ENCODE results near the gene NPC2. TPM values are rescaled to one million over a fixed set of nuclear protein-coding genes. Genes with fewer than 3 reads are reported as not detected.
"Not testable (repeated sequence)": the region's sequence is repeated elsewhere in the genome, so short reads cannot be mapped to it uniquely, and the experiment has no call there.

Gene NPC2
- polyA plus RNA-seq, 6 donors from 2014 or later: 174 to 259 (median 195) TPM

GRCh38 chr14:74465335-74465734 lies 27.8 kb downstream of the NPC2 start:
- H3K4me3 Mint-ChIP-seq: no peak overlapping the region
- no peak overlapping the region for H3K27ac Mint-ChIP-seq
- DNase-seq (no peak), ATAC-seq (ENCODE audit: low read depth in 2 of 2) (no peak)
- peaks cover 4 to 15% (median 5%) of the 10 kb centered on the region in 3 donors for H3K27me3 Mint-ChIP-seq
- peaks cover 0 to 6% (median 4%) of the 10 kb centered on the region in 3 donors for H3K4me1 Mint-ChIP-seq
- H3K9me3 Mint-ChIP-seq: no peaks in the 10 kb centered on the region
- peaks cover 6 to 7% of the 10 kb centered on the region in 2 donors for H3K36me3 Mint-ChIP-seq

- H3K27ac Mint-ChIP-seq: no peak overlapping the region
- peaks cover 5 to 20% (median 10%) of the 10 kb centered on the region in 3 donors for H3K27me3 Mint-ChIP-seq
- peaks cover 6 to 7% of the 10 kb centered on the region in 2 donors for H3K36me3 Mint-ChIP-seq
- H3K4me3 Mint-ChIP-seq: no peak overlapping the region
- H3K4me1 Mint-ChIP-seq: peaks cover 4 to 10% (median 7%) of the 10 kb centered on the region in 3 donors
- DNase-seq (no peak), ATAC-seq (ENCODE audit: low read depth in 2 of 2) (no peak)
- H3K9me3 Mint-ChIP-seq: no peaks in the 10 kb centered on the region
These were observed 28.3 kb downstream of the NPC2 start for GRCh38 chr14:74464785-74465184.

- Mint-ChIP-seq H3K9me3 (no peaks in the 10 kb centered on the region), H3K27ac (no peak overlapping the region), H3K4me1 (peaks cover 6 to 14% (median 8%) of the 10 kb centered on the region in 3 donors), H3K36me3 (peaks cover 3 to 6% of the 10 kb centered on the region in 2 donors), H3K4me3 (no peak overlapping the region), H3K27me3 (peaks cover 5 to 20% (median 12%) of the 10 kb centered on the region in 3 donors)
- no peak for DNase-seq
- no peak for ATAC-seq (ENCODE audit: low read depth in 2 of 2)
These were observed 29.4 kb downstream of the NPC2 start for GRCh38 chr14:74463697-74464096.

GRCh38 chr14:74462993-74463392 lies 30.1 kb downstream of the NPC2 start:
- Mint-ChIP-seq H3K9me3 (no peaks in the 10 kb centered on the region), H3K4me3 (no peak overlapping the region), H3K4me1 (peaks cover 6 to 14% (median 8%) of the 10 kb centered on the region in 3 donors), H3K36me3 (peaks cover 0 to 6% of the 10 kb centered on the region in 2 donors), H3K27me3 (peaks cover 5 to 20% (median 12%) of the 10 kb centered on the region in 3 donors), H3K27ac (no peak overlapping the region)
- ATAC-seq (ENCODE audit: low read depth in 2 of 2) (no peak), DNase-seq (no peak)

- H3K27me3 Mint-ChIP-seq: peaks cover 9 to 20% (median 12%) of the 10 kb centered on the region in 3 donors
- H3K4me1 Mint-ChIP-seq: peaks cover 6 to 14% (median 8%) of the 10 kb centered on the region in 3 donors
- peak overlapping the region in 1 of 8 donors; percentile 32 for H3K4me3 Mint-ChIP-seq
- DNase-seq (no peak), ATAC-seq (ENCODE audit: low read depth in 2 of 2) (no peak)
- H3K9me3 Mint-ChIP-seq: no peaks in the 10 kb centered on the region
- peak overlapping the region in 2 of 6 donors; percentile 26 to 67 for H3K27ac Mint-ChIP-seq
- peaks cover 0 to 6% of the 10 kb centered on the region in 2 donors for H3K36me3 Mint-ChIP-seq
These were observed 33.1 kb downstream of the NPC2 start for GRCh38 chr14:74459976-74460375.

GRCh38 chr14:74459289-74459946 lies 33.7 kb downstream of the NPC2 start:
- peaks cover 0 to 6% of the 10 kb centered on the region in 2 donors for H3K36me3 Mint-ChIP-seq
- ATAC-seq (ENCODE audit: low read depth in 2 of 2) (peak; percentile 37 to 61), DNase-seq (no peak)
- peaks cover 0 to 4% (median 0%) of the 10 kb centered on the region in 7 donors for H3K9me3 Mint-ChIP-seq
- no peak overlapping the region for H3K4me3 Mint-ChIP-seq
- H3K27me3 Mint-ChIP-seq: peaks cover 9 to 20% (median 12%) of the 10 kb centered on the region in 3 donors
- H3K27ac Mint-ChIP-seq: no peak overlapping the region
- H3K4me1 Mint-ChIP-seq: peaks cover 6 to 14% (median 8%) of the 10 kb centered on the region in 3 donors

GRCh38 chr14:74457565-74457895 lies 35.6 kb downstream of the NPC2 start:
- peaks cover 0 to 8% of the 10 kb centered on the region in 2 donors for H3K36me3 Mint-ChIP-seq
- peaks cover 0 to 11% (median 2%) of the 10 kb centered on the region in 7 donors for H3K9me3 Mint-ChIP-seq
- no peak overlapping the region for H3K4me3 Mint-ChIP-seq
- ATAC-seq (ENCODE audit: low read depth in 2 of 2): no peak
- peak overlapping the region in 1 of 6 donors; percentile 5 for H3K27ac Mint-ChIP-seq
- no peak for DNase-seq
- H3K27me3 Mint-ChIP-seq: peaks cover 9 to 18% (median 10%) of the 10 kb centered on the region in 3 donors
- H3K4me1 Mint-ChIP-seq: peaks cover 4 to 10% (median 6%) of the 10 kb centered on the region in 3 donors

GRCh38 chr14:74456684-74457564 lies 36.2 kb downstream of the NPC2 start:
- peaks cover 9 to 18% (median 10%) of the 10 kb centered on the region in 3 donors for H3K27me3 Mint-ChIP-seq
- no peak overlapping the region for H3K4me3 Mint-ChIP-seq
- H3K4me1 Mint-ChIP-seq: peaks cover 4 to 10% (median 6%) of the 10 kb centered on the region in 3 donors
- peaks cover 0 to 13% (median 2%) of the 10 kb centered on the region in 7 donors for H3K9me3 Mint-ChIP-seq
- peaks cover 0 to 14% of the 10 kb centered on the region in 2 donors for H3K36me3 Mint-ChIP-seq
- ATAC-seq (ENCODE audit: low read depth in 2 of 2): no peak
- peak overlapping the region in 1 of 6 donors; percentile 5 for H3K27ac Mint-ChIP-seq
- no peak for DNase-seq

- not testable (repeated sequence) for H3K27ac Mint-ChIP-seq; H3K4me1 Mint-ChIP-seq; H3K36me3 Mint-ChIP-seq; ATAC-seq (ENCODE audit: low read depth in 2 of 2); H3K4me3 Mint-ChIP-seq; H3K27me3 Mint-ChIP-seq; DNase-seq
- peaks cover 0 to 13% (median 2%) of the 10 kb centered on the region in 7 donors for H3K9me3 Mint-ChIP-seq
These were observed 38.7 kb downstream of the NPC2 start for GRCh38 chr14:74454397-74454796.

GRCh38 chr14:74444866-74445265 lies 48.2 kb downstream of the NPC2 start:
- H3K27me3 Mint-ChIP-seq: peaks cover 6 to 16% (median 7%) of the 10 kb centered on the region in 3 donors
- no peaks in the 10 kb centered on the region for H3K4me1 Mint-ChIP-seq
- peaks cover 0 to 4% (median 0%) of the 10 kb centered on the region in 7 donors for H3K9me3 Mint-ChIP-seq
- peaks cover 3 to 8% of the 10 kb centered on the region in 2 donors for H3K36me3 Mint-ChIP-seq
- H3K27ac Mint-ChIP-seq: no peak overlapping the region
- ATAC-seq (ENCODE audit: low read depth in 2 of 2) (no peak), DNase-seq (no peak)
- no peak overlapping the region for H3K4me3 Mint-ChIP-seq

GRCh38 chr14:74442757-74443156 lies 50.3 kb downstream of the NPC2 start:
- H3K36me3 Mint-ChIP-seq: peaks cover 3% of the 10 kb centered on the region in 2 donors
- peaks cover 6 to 8% (median 7%) of the 10 kb centered on the region in 3 donors for H3K27me3 Mint-ChIP-seq
- DNase-seq (no peak), ATAC-seq (ENCODE audit: low read depth in 2 of 2) (no peak)
- no peak overlapping the region for H3K4me3 Mint-ChIP-seq
- peaks cover 0 to 2% (median 0%) of the 10 kb centered on the region in 7 donors for H3K9me3 Mint-ChIP-seq
- no peaks in the 10 kb centered on the region for H3K4me1 Mint-ChIP-seq
- H3K27ac Mint-ChIP-seq: peak overlapping the region in 1 of 6 donors; percentile 5

- Mint-ChIP-seq H3K9me3 (peaks cover 0 to 2% (median 0%) of the 10 kb centered on the region in 7 donors), H3K4me1 (no peaks in the 10 kb centered on the region), H3K36me3 (peaks cover 3 to 6% of the 10 kb centered on the region in 2 donors), H3K4me3 (no peak overlapping the region), H3K27me3 (peaks cover 14 to 17% (median 15%) of the 10 kb centered on the region in 3 donors), H3K27ac (no peak overlapping the region)
- no peak for ATAC-seq (ENCODE audit: low read depth in 2 of 2)
- DNase-seq: no peak
These were observed 52.0 kb downstream of the NPC2 start for GRCh38 chr14:74441113-74441512.

GRCh38 chr14:74438351-74438915 lies 54.7 kb downstream of the NPC2 start:
- Mint-ChIP-seq H3K4me3 (no peak overlapping the region), H3K27ac (no peak overlapping the region), H3K27me3 (peaks cover 17 to 24% (median 20%) of the 10 kb centered on the region in 3 donors), H3K4me1 (no peaks in the 10 kb centered on the region), H3K36me3 (peaks cover 0 to 14% of the 10 kb centered on the region in 2 donors), H3K9me3 (peaks cover 0 to 2% (median 0%) of the 10 kb centered on the region in 7 donors)
- DNase-seq: no peak
- no peak for ATAC-seq (ENCODE audit: low read depth in 2 of 2)

Measured in naive B cell (primary cell).